SIG-M5 treated with dmso at 0.1 percent for 504 hours (cell line): ENCODE data around the gene ZNF337.
"Not testable (repeated sequence)": the region's sequence is repeated elsewhere in the genome, so short reads cannot be mapped to it uniquely, and the experiment has no call there.

ENCODE experiments used
- DNase-seq: peaks from one replicate; lab custom pipeline; 2025; ENCODE audit not compliant: unreplicated experiment; lab: John Stamatoyannopoulos, UW

ZNF337 gene

GRCh38 chr20:25695532-25696370, 902 bp downstream of the ZNF337 start:
- no peak for DNase-seq

- DNase-seq = peak; percentile 20
These were observed 4.2 kb downstream of the ZNF337 start for GRCh38 chr20:25692499-25692898.

- no peak for DNase-seq
These were observed 6.2 kb downstream of the ZNF337 start for GRCh38 chr20:25690427-25690826.

- no peak for DNase-seq
These were observed 10.3 kb downstream of the ZNF337 start for GRCh38 chr20:25686081-25687067.

- DNase-seq = no peak
These were observed 11.2 kb downstream of the ZNF337 start for GRCh38 chr20:25685276-25686080.

- DNase-seq = not testable (repeated sequence)
These were observed 12.8 kb downstream of the ZNF337 start for GRCh38 chr20:25683826-25684225.

- no peak for DNase-seq
These were observed 13.6 kb downstream of the ZNF337 start for GRCh38 chr20:25683050-25683449.

- DNase-seq = peak; percentile 28
These were observed 20.4 kb downstream of the ZNF337 start for GRCh38 chr20:25676164-25676809.

- DNase-seq = no peak
These were observed 21.5 kb downstream of the ZNF337 start for GRCh38 chr20:25675161-25675560.

GRCh38 chr20:25672659-25673235, 23.9 kb downstream of the ZNF337 start:
- DNase-seq = peak; percentile 46

- DNase-seq = no peak
These were observed 26.7 kb downstream of the ZNF337 start for GRCh38 chr20:25669826-25670422.

- DNase-seq = no peak
These were observed 28.2 kb downstream of the ZNF337 start for GRCh38 chr20:25668446-25668845.

GRCh38 chr20:25659999-25660398, 36.7 kb downstream of the ZNF337 start:
- peak; percentile 12 for DNase-seq

GRCh38 chr20:25654487-25654886, 42.2 kb downstream of the ZNF337 start:
- no peak for DNase-seq

GRCh38 chr20:25652866-25653265, 43.8 kb downstream of the ZNF337 start:
- not testable (repeated sequence) for DNase-seq

GRCh38 chr20:25644814-25645213, 51.8 kb downstream of the ZNF337 start:
- DNase-seq = no peak

- no peak for DNase-seq
These were observed 52.9 kb downstream of the ZNF337 start for GRCh38 chr20:25643716-25644115.

GRCh38 chr20:25637247-25637646, 59.4 kb downstream of the ZNF337 start:
- DNase-seq = no peak

GRCh38 chr20:25632940-25633790, 63.5 kb downstream of the ZNF337 start:
- DNase-seq = no peak
